T-cell (primary cell): ENCODE data around the gene L3MBTL3. TPM values are rescaled to one million over a fixed set of nuclear protein-coding genes. Genes with fewer than 3 reads are reported as not detected.
A peak's percentile ranks its signal among the peaks of the same experiment; 100 is the strongest.

Experiments used
- ATAC-seq, 4 experiments: fragments of 200-7000 bp in 3 of 4; fragments of 150-1000 bp in 1 of 4; cut with Tn5 transposase; replicated peaks in 1 of 4; 1 replicate in 3 of 4; 2 replicates in 1 of 4; pipeline ENCODE4 v1.10.0; 2021; ENCODE audit warnings: moderate library complexity in 3 of 4, mild to moderate bottlenecking in 2 of 4, moderate number of reproducible peaks in 1 of 4
- CTCF ChIA-PET, 2 donors: fragments of 300-600 bp; sonication (Branson Sonifier 250); formaldehyde crosslinking; loops; one replicate each; lab custom pipeline; 2022; ENCODE audit warnings: antibody characterized with exemption in 2 of 2; lab: Charles Lee
- POLR2A ChIA-PET, 2 donors: fragments of 300-600 bp; sonication (Branson Sonifier 250); formaldehyde crosslinking; loops; one replicate each; lab custom pipeline; 2022; ENCODE audit warnings: antibody characterized with exemption in 2 of 2; lab: Charles Lee
- DNase-seq, 35 experiments: peaks; one replicate each; pipeline versions ENCODE4 v3.0.0 to v3.0.0-alpha.2; 2013 to 2023
- H3K27ac ChIP-seq: one replicate; pipeline ENCODE4 v1.5.1; 2013; ENCODE audit warnings: low read length
- H3K27me3 ChIP-seq, 2 experiments: replicated peaks in 1 of 2; 1 replicate in 1 of 2; 2 replicates in 1 of 2; pipeline versions ENCODE4 v1.6.1 to v1.7.0; 2013; ENCODE audit warnings: low read length in 1 of 2, mixed read lengths in 1 of 2; ENCODE audit not compliant: control insufficient read depth in 2 of 2, insufficient read depth in 2 of 2; ENCODE audit errors: extremely low read depth in 1 of 2
- H3K36me3 ChIP-seq, 2 donors: 1 replicate in 1 of 2; 2 replicates in 1 of 2; pipeline versions ENCODE4 v1.6.1 to v1.7.0; 2013; ENCODE audit warnings: low read length in 1 of 2; ENCODE audit not compliant: control insufficient read depth in 2 of 2, insufficient read depth in 1 of 2; ENCODE audit errors: extremely low read depth in 1 of 2
- H3K4me1 ChIP-seq, 2 experiments: 1 replicate in 1 of 2; 2 replicates in 1 of 2; pipeline versions ENCODE4 v1.6.1 to v1.7.0; 2013; ENCODE audit warnings: low read length in 2 of 2, mixed read lengths in 1 of 2; ENCODE audit not compliant: insufficient read depth in 2 of 2, control insufficient read depth in 1 of 2; ENCODE audit errors: extremely low read depth in 1 of 2
- H3K4me3 ChIP-seq, 2 donors: 1 replicate in 1 of 2; 2 replicates in 1 of 2; pipeline versions ENCODE4 v1.5.1 to v1.7.0; 2013; ENCODE audit warnings: mild to moderate bottlenecking in 2 of 2, low read length in 1 of 2, moderate library complexity in 1 of 2; ENCODE audit not compliant: control insufficient read depth in 1 of 2; ENCODE audit errors: extremely low read depth in 1 of 2
- H3K9me3 ChIP-seq: 2 replicates; pipeline ENCODE4 v1.7.0; 2013
- H3K27ac Mint-ChIP-seq, 2 donors: one replicate each; pipeline ENCODE4 v1.8.0; 2020 to 2021; ENCODE audit warnings: mild to moderate bottlenecking in 2 of 2, mixed read lengths in 2 of 2
- H3K27me3 Mint-ChIP-seq, 2 donors: one replicate each; pipeline ENCODE4 v1.8.0; 2021 to 2022; ENCODE audit warnings: mixed read lengths in 2 of 2
- H3K36me3 Mint-ChIP-seq: one replicate; pipeline ENCODE4 v1.8.0; 2021; ENCODE audit warnings: mixed read lengths
- H3K4me1 Mint-ChIP-seq, 3 donors: one replicate each; pipeline ENCODE4 v1.8.0; 2020 to 2022; ENCODE audit warnings: mixed read lengths in 3 of 3, mild to moderate bottlenecking in 1 of 3
- H3K4me3 Mint-ChIP-seq, 3 donors: one replicate each; pipeline ENCODE4 v1.8.0; 2020 to 2022; ENCODE audit warnings: mild to moderate bottlenecking in 3 of 3, mixed read lengths in 3 of 3, moderate library complexity in 3 of 3
- H3K9me3 Mint-ChIP-seq, 3 donors: one replicate each; pipeline ENCODE4 v1.8.0; 2020 to 2022; ENCODE audit warnings: mixed read lengths in 3 of 3
- WGBS: methylation state at CpG from one replicate; pipeline ENCODE4 v1.1.5; 2013; ENCODE audit warnings: missing lambda C conversion rate; ENCODE audit not compliant: insufficient coverage; 5-methylcytosine and 5-hydroxymethylcytosine counted together
- total RNA-seq, 35 experiments: library from RNA in 6 of 35; stranded (reverse) in 6 of 35; fragments of 120-200 nt in 1 of 35; gene quantifications; one replicate each; pipeline versions ENCODE4 v1.2.1 to v1.2.4 and lab custom pipeline; 2013 to 2026

Gene L3MBTL3
- total RNA-seq, 5 donors from 2014 or later (not counting 1 experiment from before 2014, with no cell fraction given): 22.5 to 52.8 (median 30.4) TPM

- Mint-ChIP-seq H3K4me1 (peaks cover 0 to 15% (median 10%) of the 10 kb centered on the region in 3 donors), H3K27me3 (no peaks in the 10 kb centered on the region), H3K9me3 (peaks cover 0 to 14% (median 9%) of the 10 kb centered on the region in 3 donors), H3K4me3 (no peak overlapping the region), H3K27ac (no peak overlapping the region), H3K36me3 (peaks cover 40% of the 10 kb centered on the region)
- no peak for DNase-seq
- no peak overlapping the region for H3K4me3 ChIP-seq
- no peaks in the 10 kb centered on the region for H3K4me1 ChIP-seq
- H3K27ac ChIP-seq: no peak overlapping the region
- ChIA-PET CTCF (no interaction called here), POLR2A (no interaction called here)
- H3K36me3 ChIP-seq: peaks cover 5 to 45% of the 10 kb centered on the region in 2 donors
- WGBS: 100% methylated on average over 2 of the region's 4 CpGs
- no peaks in the 10 kb centered on the region for H3K9me3 ChIP-seq
- no peaks in the 10 kb centered on the region for H3K27me3 ChIP-seq
- ATAC-seq: no peak
Observed at GRCh38 chr6:130158548-130158947, 140.2 kb downstream of the L3MBTL3 start.

GRCh38 chr6:130159956-130160355 lies 141.6 kb downstream of the L3MBTL3 start:
- H3K9me3 Mint-ChIP-seq: peaks cover 0 to 20% (median 12%) of the 10 kb centered on the region in 3 donors

GRCh38 chr6:130161683-130162404 lies 143.5 kb downstream of the L3MBTL3 start:
- ATAC-seq (no peak), DNase-seq (no peak)
- Histone ChIP-seq H3K27ac (no peak overlapping the region), H3K9me3 (no peaks in the 10 kb centered on the region), H3K4me3 (no peak overlapping the region), H3K36me3 (peaks cover 9 to 35% of the 10 kb centered on the region in 2 donors), H3K27me3 (no peaks in the 10 kb centered on the region), H3K4me1 (no peaks in the 10 kb centered on the region)
- ChIA-PET CTCF (no interaction called here), POLR2A (no interaction called here)
- H3K4me1 Mint-ChIP-seq: peaks cover 14 to 27% (median 18%) of the 10 kb centered on the region in 3 donors
- H3K27me3 Mint-ChIP-seq: no peaks in the 10 kb centered on the region
- peaks cover 55% of the 10 kb centered on the region for H3K36me3 Mint-ChIP-seq
- 79% methylated on average over 2 of the region's 6 CpGs for WGBS
- no peak overlapping the region for H3K4me3 Mint-ChIP-seq
- peak overlapping the region in 1 of 2 donors; percentile 57 for H3K27ac Mint-ChIP-seq
- H3K9me3 Mint-ChIP-seq: peaks cover 0 to 20% (median 12%) of the 10 kb centered on the region in 3 donors

More at GRCh38 chr6:130159956-130160355, 141.6 kb downstream of the L3MBTL3 start:
- H3K36me3 Mint-ChIP-seq: peaks cover 45% of the 10 kb centered on the region
- H3K4me3 Mint-ChIP-seq: no peak overlapping the region
- ATAC-seq (no peak), DNase-seq (no peak)
- Histone ChIP-seq H3K9me3 (no peaks in the 10 kb centered on the region), H3K4me3 (no peak overlapping the region), H3K4me1 (no peaks in the 10 kb centered on the region), H3K36me3 (peaks cover 5 to 41% of the 10 kb centered on the region in 2 donors), H3K27ac (no peak overlapping the region), H3K27me3 (no peaks in the 10 kb centered on the region)
- no peaks in the 10 kb centered on the region for H3K27me3 Mint-ChIP-seq
- ChIA-PET POLR2A (no interaction called here), CTCF (no interaction called here)
- WGBS: 90% methylated on average over 2 of the region's 3 CpGs
- peaks cover under 1 to 15% (median 10%) of the 10 kb centered on the region in 3 donors for H3K4me1 Mint-ChIP-seq
- H3K27ac Mint-ChIP-seq: peak overlapping the region; percentile 18 to 40

- Mint-ChIP-seq H3K36me3 (peaks cover 59% of the 10 kb centered on the region), H3K4me1 (peaks cover 14 to 27% (median 19%) of the 10 kb centered on the region in 3 donors), H3K27ac (no peak overlapping the region), H3K9me3 (peaks cover 0 to 20% (median 12%) of the 10 kb centered on the region in 3 donors), H3K4me3 (no peak overlapping the region), H3K27me3 (no peaks in the 10 kb centered on the region)
- Histone ChIP-seq H3K27ac (no peak overlapping the region), H3K9me3 (no peaks in the 10 kb centered on the region), H3K27me3 (no peaks in the 10 kb centered on the region), H3K4me3 (no peak overlapping the region), H3K4me1 (no peaks in the 10 kb centered on the region), H3K36me3 (peaks cover 9 to 38% of the 10 kb centered on the region in 2 donors)
- 100% methylated on average over 1 of the region's 2 CpGs for WGBS
- POLR2A ChIA-PET: no interaction called here
- CTCF ChIA-PET: no interaction called here
- ATAC-seq: no peak
- DNase-seq: no peak
Observed at GRCh38 chr6:130162421-130162820, 144.0 kb downstream of the L3MBTL3 start.

- no peak overlapping the region for H3K27ac Mint-ChIP-seq
- H3K4me1 ChIP-seq: no peaks in the 10 kb centered on the region
- ChIA-PET POLR2A (no interaction called here), CTCF (interaction anchor here in 1 of 2 donors (0.6 kb wide), 1 partner anchor 1340 kb away, joined by 3 read pairs; no protein-coding TSS in a partner anchor)
- H3K9me3 Mint-ChIP-seq: peaks cover 0 to 20% (median 9%) of the 10 kb centered on the region in 3 donors
- H3K4me1 Mint-ChIP-seq: peaks cover 12 to 24% (median 19%) of the 10 kb centered on the region in 3 donors
- H3K4me3 ChIP-seq: no peak overlapping the region
- H3K27ac ChIP-seq: no peak overlapping the region
- ATAC-seq (no peak), DNase-seq (no peak)
- peaks cover 13 to 42% of the 10 kb centered on the region in 2 donors for H3K36me3 ChIP-seq
- H3K36me3 Mint-ChIP-seq: peaks cover 60% of the 10 kb centered on the region
- no peaks in the 10 kb centered on the region for H3K9me3 ChIP-seq
- no peaks in the 10 kb centered on the region for H3K27me3 Mint-ChIP-seq
- no peaks in the 10 kb centered on the region for H3K27me3 ChIP-seq
- WGBS: no CpG with 5 or more reads among the region's 2 CpGs
- no peak overlapping the region for H3K4me3 Mint-ChIP-seq
Observed at GRCh38 chr6:130163266-130163665, 144.9 kb downstream of the L3MBTL3 start.

GRCh38 chr6:130164251-130164650 lies 145.9 kb downstream of the L3MBTL3 start:
- ATAC-seq (no peak), DNase-seq (no peak)
- H3K4me1 Mint-ChIP-seq: peaks cover 12 to 24% (median 19%) of the 10 kb centered on the region in 3 donors
- no peaks in the 10 kb centered on the region for H3K27me3 ChIP-seq
- peaks cover 0 to 17% (median 7%) of the 10 kb centered on the region in 3 donors for H3K9me3 Mint-ChIP-seq
- H3K27ac Mint-ChIP-seq: peak overlapping the region in 1 of 2 donors; percentile 0
- no peak overlapping the region for H3K4me3 Mint-ChIP-seq
- no peaks in the 10 kb centered on the region for H3K4me1 ChIP-seq
- peaks cover 13 to 35% of the 10 kb centered on the region in 2 donors for H3K36me3 ChIP-seq
- no CpG with 5 or more reads among the region's 4 CpGs for WGBS
- peaks cover 58% of the 10 kb centered on the region for H3K36me3 Mint-ChIP-seq
- CTCF ChIA-PET: no interaction called here
- no peak overlapping the region for H3K27ac ChIP-seq
- H3K27me3 Mint-ChIP-seq: no peaks in the 10 kb centered on the region
- POLR2A ChIA-PET: no interaction called here
- no peak overlapping the region for H3K4me3 ChIP-seq
- H3K9me3 ChIP-seq: no peaks in the 10 kb centered on the region
